Left hindlimb (tissue), 1 donor: ENCODE data around the gene SLC16A7.
"Not testable (repeated sequence)": the region's sequence is repeated elsewhere in the genome, so short reads cannot be mapped to it uniquely, and the experiment has no call there.

Experiments used
- DNase-seq: peaks from one replicate; pipeline ENCODE4 v3.0.0-alpha.2; 2018

The SLC16A7 gene

GRCh38 chr12:59737725-59738463 is 142.1 kb downstream of the SLC16A7 start:
- DNase-seq, result no peak

DNA sequence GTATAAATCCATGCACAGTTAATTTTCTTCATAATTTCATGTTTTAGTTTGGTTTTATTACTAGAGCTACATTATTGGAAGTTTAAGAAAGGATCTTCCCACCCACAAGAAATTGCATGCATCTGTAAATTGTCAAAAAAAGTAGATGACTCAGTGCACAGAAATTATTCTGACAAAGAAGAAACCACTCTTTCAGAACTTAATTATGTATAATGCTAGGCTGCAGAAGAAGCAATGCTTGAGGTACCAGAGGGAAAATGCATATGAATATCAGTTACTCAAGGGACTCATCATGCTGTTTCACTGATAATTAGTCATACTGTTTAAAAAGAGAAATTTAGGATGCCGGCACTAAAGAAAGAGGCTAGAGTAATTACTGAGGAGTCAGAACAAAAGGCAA is 147.0 kb downstream of the SLC16A7 start:
- no peak for DNase-seq

DNA sequence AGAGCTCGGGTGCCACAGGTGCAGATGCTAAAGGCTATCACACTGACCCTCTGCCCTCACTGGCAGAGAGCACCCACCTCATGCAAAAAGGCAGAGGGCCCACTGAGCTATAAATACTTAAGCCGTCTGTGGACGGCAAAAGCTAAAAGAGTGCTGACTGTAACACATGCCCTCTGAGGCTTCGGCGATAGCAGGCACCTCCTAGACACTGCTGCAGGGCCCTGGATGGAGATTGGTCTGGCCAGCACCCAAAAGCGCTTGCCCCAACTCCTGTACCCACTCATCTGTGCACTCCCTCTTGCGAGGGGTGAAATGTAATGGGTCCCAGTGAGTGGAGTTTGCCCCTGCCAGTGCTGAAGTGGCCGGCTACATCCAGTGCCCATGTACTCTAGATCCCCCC is 148.7 kb downstream of the SLC16A7 start:
- no peak for DNase-seq

DNA sequence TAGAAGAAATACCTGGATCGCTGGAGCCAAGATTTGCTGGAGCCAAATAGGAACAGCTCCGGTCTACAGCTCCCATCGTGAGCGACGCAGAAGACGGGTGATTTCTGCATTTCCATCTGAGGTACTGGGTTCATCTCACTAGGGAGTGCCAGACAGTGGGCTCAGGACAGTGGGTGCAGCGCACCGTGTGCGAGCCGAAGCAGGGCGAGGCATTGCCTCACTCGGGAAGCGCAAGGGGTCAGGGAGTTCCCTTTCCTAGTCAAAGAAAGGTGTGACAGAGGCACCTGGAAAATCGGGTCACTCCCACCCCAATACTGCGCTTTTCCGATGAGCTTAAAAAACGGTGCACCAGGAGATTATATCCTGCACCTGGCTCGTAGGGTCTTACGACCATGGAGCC is 155.3 kb downstream of the SLC16A7 start:
- not testable (repeated sequence) for DNase-seq

GRCh38 chr12:59761542-59761941 is 165.7 kb downstream of the SLC16A7 start:
- DNase-seq, result no peak

DNA sequence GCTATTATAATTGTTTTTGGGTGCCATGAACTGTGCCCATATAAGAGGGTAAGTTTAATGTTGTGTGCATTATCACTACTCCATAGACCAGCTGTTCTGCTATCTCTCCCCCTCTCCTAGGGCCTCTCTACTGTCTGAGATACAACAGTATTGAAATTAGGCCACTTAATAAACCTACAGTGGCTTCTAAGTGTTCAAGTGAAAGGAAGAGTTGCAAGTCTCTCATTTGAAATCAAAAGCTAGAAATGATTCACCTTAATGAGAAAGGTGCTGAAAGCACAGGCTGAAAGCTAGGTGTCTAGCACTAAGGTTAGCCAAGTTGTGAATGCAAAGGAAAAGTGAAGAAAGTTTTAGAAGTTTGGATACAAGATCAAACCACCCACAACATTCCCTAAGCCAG is 168.0 kb downstream of the SLC16A7 start:
- no peak for DNase-seq

GRCh38 chr12:59768031-59768430 is 172.2 kb downstream of the SLC16A7 start:
- DNase-seq, result no peak

DNA sequence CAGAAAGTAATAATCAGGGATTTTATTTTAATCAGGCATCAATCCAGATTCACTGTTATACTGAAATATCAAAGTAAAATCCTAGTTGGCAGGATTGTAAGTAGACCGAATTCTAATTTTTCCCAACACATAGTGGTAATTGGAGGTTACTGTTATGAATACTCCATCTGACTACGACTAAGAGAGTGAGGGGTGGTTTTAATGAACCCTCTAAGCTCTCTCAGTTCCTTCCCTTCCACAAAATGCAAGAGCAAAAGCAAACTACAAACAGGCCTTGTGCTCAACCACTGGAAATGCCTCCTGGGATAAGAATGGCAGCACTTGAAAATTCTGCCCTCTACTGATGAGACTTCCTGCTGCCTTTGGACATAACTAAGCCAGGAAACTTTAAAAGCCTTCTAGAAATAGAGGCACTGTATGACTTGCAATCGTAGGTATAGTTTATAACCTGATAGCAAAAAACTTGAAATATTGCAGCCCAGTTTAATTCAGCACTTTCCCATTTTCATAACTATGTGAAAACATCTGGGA is 184.8 kb downstream of the SLC16A7 start:
- DNase-seq, result no peak

GRCh38 chr12:59787610-59788009 is 191.8 kb downstream of the SLC16A7 start:
- no peak for DNase-seq

DNA sequence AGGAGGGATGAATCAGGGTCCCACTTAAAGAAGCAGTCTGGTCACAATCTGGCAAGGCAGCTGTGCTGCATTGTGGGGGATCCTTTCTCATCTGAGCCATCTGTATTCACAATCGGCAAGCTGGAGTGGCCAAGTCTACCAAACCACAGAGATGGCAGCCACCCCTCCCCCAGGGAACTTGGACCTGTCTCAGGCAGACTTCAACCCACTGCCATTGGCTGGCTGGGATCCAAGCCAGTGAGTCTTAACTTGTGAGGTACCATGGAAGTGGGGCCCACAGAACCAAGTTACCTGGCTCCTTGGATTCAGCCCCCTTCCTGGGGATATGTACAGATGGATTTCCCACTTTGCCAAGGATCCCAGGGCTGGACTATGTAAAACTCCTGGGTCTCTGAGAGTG is 196.8 kb downstream of the SLC16A7 start:
- no peak for DNase-seq

GRCh38 chr12:59803735-59804134 is 207.9 kb downstream of the SLC16A7 start:
- DNase-seq, result no peak

DNA sequence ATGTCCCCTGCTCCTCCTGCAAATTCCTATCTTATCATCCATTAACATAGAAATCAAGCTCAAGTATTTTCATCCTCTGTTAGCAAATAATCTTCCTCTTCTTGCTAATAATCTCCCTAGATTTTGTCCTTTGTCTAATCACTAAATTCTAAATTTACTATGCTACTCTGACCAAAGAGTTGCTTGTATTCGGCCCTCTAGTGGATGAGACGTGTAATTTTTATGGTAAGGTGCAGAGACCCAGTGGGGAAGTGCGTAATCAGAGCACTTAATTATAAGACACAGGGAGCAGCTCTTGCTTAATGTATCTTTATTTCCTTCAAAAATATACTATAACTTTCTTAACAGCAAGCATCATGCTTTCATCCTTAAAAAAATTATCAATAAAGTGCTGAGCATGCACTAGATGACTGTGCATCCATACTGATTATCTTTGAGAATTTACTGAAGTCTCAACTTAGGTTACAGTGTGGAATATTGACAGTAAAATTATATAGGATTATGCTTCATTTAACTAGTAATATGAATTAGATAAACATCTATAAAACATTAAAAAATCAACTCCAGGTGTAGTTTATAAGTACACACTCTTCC is 212.6 kb downstream of the SLC16A7 start:
- no peak for DNase-seq

DNA sequence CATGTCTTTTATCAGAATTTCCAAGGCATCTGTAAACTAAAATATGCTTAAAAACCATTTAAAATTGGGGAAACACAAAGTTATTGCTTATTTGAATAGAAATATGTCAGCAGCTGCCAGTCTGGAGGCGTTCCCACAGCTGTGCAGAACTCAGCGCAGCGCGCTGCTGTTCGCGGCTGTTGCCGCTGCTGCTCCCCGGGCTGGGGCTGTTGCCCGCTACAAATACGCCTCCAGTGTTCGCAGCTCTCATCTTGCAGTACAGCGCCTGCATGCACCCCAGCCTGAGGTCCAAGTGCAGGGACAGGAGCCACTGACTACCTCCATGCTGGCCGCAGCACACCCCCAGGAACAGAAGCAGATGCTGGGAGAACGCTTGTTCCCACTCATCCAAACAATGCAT is 216.2 kb downstream of the SLC16A7 start:
- no peak for DNase-seq

DNA sequence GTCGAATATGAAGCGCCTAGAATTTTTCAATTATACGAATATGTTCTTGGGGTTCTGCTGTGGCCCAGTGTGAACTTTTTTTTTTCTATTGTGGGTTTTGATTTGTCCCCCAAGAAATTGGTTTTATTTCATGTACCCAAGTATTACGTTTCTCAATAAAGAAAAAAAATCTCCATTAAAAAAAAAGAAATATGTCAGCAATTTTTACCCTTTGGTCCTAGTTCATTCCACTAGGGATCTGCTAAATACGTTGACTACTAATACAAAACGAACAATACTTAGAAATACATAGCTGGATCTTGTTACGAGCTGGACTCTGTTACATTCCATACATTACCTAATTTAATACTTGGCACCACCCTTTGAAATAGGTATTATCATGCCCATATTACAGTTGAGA is 216.9 kb downstream of the SLC16A7 start:
- no peak for DNase-seq

- no peak for DNase-seq
Observed at GRCh38 chr12:59820594-59821011, 224.8 kb downstream of the SLC16A7 start.

GRCh38 chr12:59823567-59823966 is 227.7 kb downstream of the SLC16A7 start:
- no peak for DNase-seq

GRCh38 chr12:59827767-59828166 is 231.9 kb downstream of the SLC16A7 start:
- DNase-seq, result no peak

- DNase-seq, result no peak
Observed at GRCh38 chr12:59828521-59828920, 232.7 kb downstream of the SLC16A7 start.

GRCh38 chr12:59833408-59833807 is 237.6 kb downstream of the SLC16A7 start:
- no peak for DNase-seq

DNA sequence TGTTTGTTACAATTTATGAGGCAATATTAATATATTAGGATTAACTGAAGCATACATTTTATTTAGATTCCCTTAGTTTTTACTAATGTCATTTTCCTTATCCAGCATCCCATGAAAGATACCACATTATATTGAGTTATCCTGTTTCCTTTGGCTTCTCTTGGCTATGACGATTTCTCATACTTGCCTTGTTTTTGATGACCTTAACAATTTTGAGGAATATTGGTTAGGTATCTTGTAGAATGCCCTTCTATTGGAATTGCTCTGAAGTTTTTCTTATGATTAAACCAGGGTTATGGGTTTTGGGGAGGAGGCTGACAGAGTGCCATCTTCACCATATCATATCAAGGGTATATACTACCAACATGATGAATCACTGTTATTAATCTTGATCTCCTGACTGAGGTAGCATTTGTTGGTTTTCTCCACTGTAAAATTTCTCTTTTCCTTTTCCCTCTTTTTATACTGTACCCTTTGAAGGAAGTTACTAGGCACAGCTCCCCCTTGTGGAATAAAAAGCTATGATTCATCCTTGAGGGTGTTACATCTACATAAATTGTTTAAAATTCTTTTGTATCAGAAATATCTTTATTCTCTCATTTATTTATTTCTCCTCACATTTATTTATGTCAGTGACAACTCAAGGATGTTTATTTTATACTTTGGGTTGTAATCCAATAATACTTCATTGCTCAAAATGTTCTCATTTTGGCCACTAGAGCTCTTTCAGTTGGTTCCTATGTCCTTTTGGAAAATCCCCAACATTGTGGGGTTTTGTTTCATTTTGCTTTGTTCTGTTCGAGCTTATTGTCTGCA is 239.0 kb downstream of the SLC16A7 start:
- no peak for DNase-seq
